H1 (cell line): ENCODE measurements around the gene SAFB2. TPM values are rescaled to one million over a fixed set of nuclear protein-coding genes. Genes with fewer than 3 reads are reported as not detected.

Experiments
- CTCF ChIA-PET: fragments of 300-600 bp; sonication (Branson Sonifier 250); formaldehyde crosslinking; loops from one replicate; lab custom pipeline; 2021; ENCODE audit not compliant: partially characterized antibody; lab: Charles Lee
- POLR2A ChIA-PET: fragments of 300-600 bp; sonication (Branson Sonifier 250); formaldehyde crosslinking; loops from one replicate; lab custom pipeline; 2021; ENCODE audit warnings: inconsistent platforms; ENCODE audit not compliant: partially characterized antibody; lab: Charles Lee
- DNase-seq, 2 experiments: peaks; one replicate each; pipeline versions ENCODE4 v3.0.0 to v3.0.0-alpha.2; 2010 to 2022; ENCODE audit warnings: low spot score in 2 of 2, low read depth in 1 of 2, mixed read lengths in 1 of 2
- FAIRE-seq: peaks from 2 replicates; lab custom pipeline; 2011; peaks lifted over from hg19 to GRCh38; lab: Jason Lieb, UNC
- H2AFZ ChIP-seq: 2 replicates; pipeline ENCODE4 v1.8.1; 2012; ENCODE audit warnings: low read length, inconsistent platforms
- H2AK5ac ChIP-seq: 2 replicates; pipeline ENCODE4 v1.6.1; 2013; ENCODE audit warnings: low read depth, low read length
- H2BK120ac ChIP-seq: replicated peaks from 2 replicates; pipeline ENCODE3; 2013; ENCODE audit warnings: low read depth, low read length, inconsistent platforms
- H2BK12ac ChIP-seq: 2 replicates; pipeline ENCODE4 v1.6.1; 2013; ENCODE audit warnings: low read depth, low read length
- H2BK15ac ChIP-seq: 2 replicates; pipeline ENCODE4 v1.6.1; 2013; ENCODE audit warnings: low read length
- H2BK20ac ChIP-seq: 2 replicates; pipeline ENCODE4 v1.6.1; 2013; ENCODE audit warnings: low read length
- H2BK5ac ChIP-seq: 2 replicates; pipeline ENCODE4 v1.6.1; 2013; ENCODE audit warnings: low read depth, low read length
- H3K14ac ChIP-seq: 2 replicates; pipeline ENCODE4 v1.6.1; 2013; ENCODE audit warnings: inconsistent platforms; ENCODE audit not compliant: insufficient read length
- H3K18ac ChIP-seq: 2 replicates; pipeline ENCODE4 v1.6.1; 2013; ENCODE audit warnings: low read length; ENCODE audit errors: extremely low read depth
- H3K23ac ChIP-seq: 2 replicates; pipeline ENCODE4 v1.6.1; 2013; ENCODE audit warnings: inconsistent platforms; ENCODE audit not compliant: insufficient read length
- H3K23me2 ChIP-seq: 2 replicates; pipeline ENCODE4 v1.6.1; 2013; ENCODE audit warnings: low read depth, low read length
- H3K27ac ChIP-seq: 2 replicates; pipeline ENCODE4 v1.6.1; 2011; ENCODE audit warnings: low read depth, low read length, inconsistent platforms
- H3K27me3 ChIP-seq, 4 experiments: replicated peaks in 1 of 4; 1 replicate in 1 of 4; 2 replicates in 3 of 4; pipeline versions ENCODE4 v1.6.1 to v1.8.1; 2011 to 2013; ENCODE audit warnings: low read length in 3 of 4, mild to moderate bottlenecking in 3 of 4, inconsistent platforms in 2 of 4, mixed read lengths in 2 of 4, moderate library complexity in 1 of 4; ENCODE audit not compliant: control insufficient read depth in 3 of 4, insufficient read depth in 3 of 4; ENCODE audit errors: extremely low read depth in 1 of 4
- H3K36me3 ChIP-seq, 4 experiments: 2 replicates each; pipeline versions ENCODE4 v1.6.1 to v1.8.1; 2011 to 2013; ENCODE audit warnings: mild to moderate bottlenecking in 4 of 4, low read length in 3 of 4, moderate library complexity in 2 of 4, control low read depth in 1 of 4, inconsistent platforms in 1 of 4; ENCODE audit not compliant: insufficient read depth in 4 of 4, control insufficient read depth in 2 of 4
- H3K4ac ChIP-seq: replicated peaks from 2 replicates; pipeline ENCODE3; 2013; ENCODE audit warnings: low read length, low read depth, mixed read lengths, inconsistent platforms; ENCODE audit not compliant: insufficient read length
- H3K4me1 ChIP-seq, 4 experiments: replicated peaks in 1 of 4; 1 replicate in 1 of 4; 2 replicates in 3 of 4; pipeline versions ENCODE4 v1.6.1 to v1.8.1; 2011 to 2013; ENCODE audit warnings: low read length in 3 of 4, inconsistent platforms in 2 of 4, mixed read lengths in 1 of 4; ENCODE audit not compliant: insufficient read depth in 4 of 4, control insufficient read depth in 3 of 4
- H3K4me2 ChIP-seq, 2 experiments: 2 replicates each; pipeline versions ENCODE4 v1.6.1 to v1.8.1; 2011 to 2013; ENCODE audit warnings: low read depth in 2 of 2, low read length in 2 of 2, control low read depth in 1 of 2, inconsistent platforms in 1 of 2, mild to moderate bottlenecking in 1 of 2; ENCODE audit not compliant: insufficient read depth in 1 of 2
- H3K4me3 ChIP-seq, 4 experiments: fragments of 200-600, 300-600 bp in 1 of 4; sonication (generic), shearing (Covaris generic), sonication (Bioruptor Twin) in 1 of 4; 2 replicates each; pipeline versions ENCODE4 v1.5.1 to v1.8.1; 2011 to 2016; ENCODE audit warnings: low read length in 4 of 4, low read depth in 3 of 4, control low read depth in 2 of 4, inconsistent platforms in 2 of 4, mild to moderate bottlenecking in 2 of 4, mixed read lengths in 1 of 4, moderate library complexity in 1 of 4; ENCODE audit not compliant: insufficient read depth in 2 of 4; ENCODE audit errors: extremely low read depth in 1 of 4
- H3K56ac ChIP-seq: replicated peaks from 2 replicates; pipeline ENCODE3; 2013; ENCODE audit warnings: low read depth, mild to moderate bottlenecking, mixed read lengths, low read length, inconsistent platforms; ENCODE audit not compliant: insufficient read length
- H3K79me1 ChIP-seq: 2 replicates; pipeline ENCODE4 v1.6.1; 2013; ENCODE audit warnings: low read depth, low read length, control low read depth
- H3K79me2 ChIP-seq, 2 experiments: 2 replicates each; pipeline versions ENCODE4 v1.6.1 to v1.8.1; 2012 to 2013; ENCODE audit warnings: low read length in 2 of 2, mild to moderate bottlenecking in 2 of 2, inconsistent platforms in 1 of 2; ENCODE audit not compliant: insufficient read depth in 2 of 2, control insufficient read depth in 1 of 2
- H3K9ac ChIP-seq, 4 experiments: replicated peaks in 1 of 4; 1 replicate in 1 of 4; 2 replicates in 3 of 4; pipeline versions ENCODE4 v1.6.1 to v1.8.1; 2011 to 2013; ENCODE audit warnings: low read depth in 3 of 4, low read length in 3 of 4, control low read depth in 2 of 4, mild to moderate bottlenecking in 2 of 4, moderate library complexity in 2 of 4, inconsistent platforms in 1 of 4; ENCODE audit errors: extremely low read depth in 1 of 4
- H3K9me3 ChIP-seq, 2 experiments: 2 replicates each; pipeline versions ENCODE4 v1.6.1 to v1.8.1; 2012 to 2013; ENCODE audit warnings: mild to moderate bottlenecking in 2 of 2, moderate library complexity in 2 of 2, control low read depth in 1 of 2, inconsistent platforms in 1 of 2, low read depth in 1 of 2, low read length in 1 of 2, mixed read lengths in 1 of 2; ENCODE audit not compliant: insufficient read depth in 2 of 2
- H4K20me1 ChIP-seq, 2 experiments: replicated peaks in 1 of 2; 2 replicates each; pipeline versions ENCODE3 to v1.8.1; 2011 to 2013; ENCODE audit warnings: inconsistent platforms in 2 of 2, low read length in 2 of 2, mild to moderate bottlenecking in 1 of 2; ENCODE audit not compliant: insufficient read depth in 2 of 2, control insufficient read depth in 1 of 2
- H4K5ac ChIP-seq: 2 replicates; pipeline ENCODE4 v1.6.1; 2013; ENCODE audit warnings: low read length, low read depth, mixed read lengths, inconsistent platforms; ENCODE audit not compliant: insufficient read length
- H4K8ac ChIP-seq: 2 replicates; pipeline ENCODE4 v1.8.0; 2013; ENCODE audit warnings: mild to moderate bottlenecking, moderate library complexity, low read length, inconsistent platforms; ENCODE audit not compliant: insufficient read depth; ENCODE audit errors: extremely low read depth
- H4K91ac ChIP-seq: replicated peaks from 2 replicates; pipeline ENCODE3; 2013; ENCODE audit warnings: low read length, mixed read lengths, inconsistent platforms; ENCODE audit not compliant: insufficient read length
- BACH1 ChIP-seq: IDR thresholded peaks from 2 replicates; pipeline ENCODE4 v1.6.1; 2012; ENCODE audit warnings: low read length, improper control_type of control experiment
- HDAC2 ChIP-seq, 2 experiments: fragments of 300-600 bp in 1 of 2; sonication (generic) in 1 of 2; IDR thresholded peaks; 2 replicates each; pipeline ENCODE4 v1.6.1; 2011 to 2012; ENCODE audit warnings: low read depth in 2 of 2, low read length in 2 of 2, mild to moderate bottlenecking in 2 of 2, moderate library complexity in 2 of 2, borderline replicate concordance in 1 of 2, inconsistent platforms in 1 of 2
- JUN ChIP-seq: IDR thresholded peaks from 2 replicates; pipeline ENCODE4 v1.6.1; 2011; ENCODE audit warnings: low read depth, mild to moderate bottlenecking, improper control_type of control experiment, low read length
- JUND ChIP-seq: IDR thresholded peaks from 2 replicates; pipeline ENCODE4 v1.6.1; 2011; ENCODE audit warnings: mild to moderate bottlenecking, improper control_type of control experiment, low read length
- RFX5 ChIP-seq: IDR thresholded peaks from 2 replicates; pipeline ENCODE4 v1.6.1; 2011; ENCODE audit warnings: low read depth, low read length, improper control_type of control experiment, borderline replicate concordance
- RXRA ChIP-seq: IDR thresholded peaks from 2 replicates; pipeline ENCODE4 v1.6.1; 2011; ENCODE audit warnings: low read depth, mild to moderate bottlenecking, low read length, moderate library complexity; ENCODE audit not compliant: insufficient read depth
- SIN3A ChIP-seq, 2 experiments: IDR thresholded peaks in 1 of 2; conservative IDR thresholded peaks in 1 of 2; 2 replicates each; pipeline ENCODE4 v1.6.1; 2011 to 2012; ENCODE audit warnings: low read length in 2 of 2, improper control_type of control experiment in 1 of 2, low read depth in 1 of 2, mild to moderate bottlenecking in 1 of 2
- SIRT6 ChIP-seq: IDR thresholded peaks from one replicate; pipeline ENCODE4 v1.7.1; 2012; ENCODE audit warnings: low read length, inconsistent platforms
- WGBS, 2 experiments: shearing (Covaris generic) in 1 of 2; methylation state at CpG; one replicate each; pipeline versions ENCODE4 v1.1.6 to v1.1.7; 2013 to 2015; ENCODE audit warnings: low lambda C conversion rate in 2 of 2, mixed read lengths in 2 of 2, inconsistent platforms in 1 of 2, low coverage in 1 of 2, missing lambda C conversion rate in 1 of 2; ENCODE audit not compliant: insufficient replicate concordance in 2 of 2, insufficient coverage in 1 of 2, insufficient read length in 1 of 2; ENCODE audit errors: extremely low coverage in 1 of 2, missing lambda C conversion rate in 1 of 2; 5-methylcytosine and 5-hydroxymethylcytosine counted together
- polyA plus RNA-seq, 7 experiments: library from polyadenylated mRNA; depleted of rRNA in 3 of 7; stranded (reverse) in 5 of 7; unstranded in 2 of 7; fragments of >200 nt in 5 of 7; fragments of 200-250 nt in 2 of 7; gene quantifications; 1 replicate in 5 of 7; 2 replicates in 1 of 7; 4 replicates in 1 of 7; pipeline versions ENCODE4 v1.2.1 to v1.2.3, GENCODE V29; 2011 to 2013; ENCODE audit warnings: missing spikeins in 2 of 7, mixed read lengths in 2 of 7
- total RNA-seq: library from RNA; stranded (reverse); fragmentation: NEBNext Ultra II Directional; extraction: Animal tissue kit (Norgen Biotek cat#: 25700); gene quantifications from 2 replicates; pipeline ENCODE4 v1.2.1, GENCODE V29; 2021
- TF ChIP-seq, protein P1 (sequence below): IDR thresholded peaks from 2 replicates; pipeline ENCODE4 v1.6.1; 2012; ENCODE audit warnings: low read length, inconsistent platforms

SAFB2 gene
- total and polyA plus RNA-seq, 2 of the 8 experiments (the other 6 are each of a cell fraction or from before 2014, with no cell fraction given): 14.8 to 63.8 TPM

DNA sequence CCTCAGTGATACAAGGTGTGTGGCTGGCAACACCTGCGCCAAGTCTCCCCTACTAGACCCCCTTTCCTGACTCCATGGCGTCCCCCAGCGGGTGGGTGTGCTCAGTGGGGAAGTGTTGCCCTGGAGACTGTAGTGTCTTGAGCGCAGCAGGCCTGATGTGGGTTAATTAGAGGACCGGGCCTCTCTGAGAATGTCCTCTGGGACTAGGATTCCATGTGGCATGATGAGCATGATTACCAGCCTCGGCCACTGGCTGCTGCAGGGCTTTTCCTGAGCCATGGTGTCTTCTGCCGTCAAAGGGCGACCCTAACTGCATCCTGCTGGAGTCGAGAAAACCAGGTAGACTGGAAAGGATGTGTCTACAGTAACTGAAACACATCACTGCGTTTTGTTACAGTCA lies 29.7 kb upstream of the SAFB2 start:
- H2BK12ac ChIP-seq: no peak overlapping the region
- H4K5ac ChIP-seq: no peak overlapping the region
- H2BK20ac ChIP-seq: no peak overlapping the region
- H3K4ac ChIP-seq: no peak overlapping the region
- no peak overlapping the region for H2BK120ac ChIP-seq
- no peak overlapping the region for H4K8ac ChIP-seq
- 96% methylated on average over 10 of the region's 10 CpGs; no CpG with 5 or more reads in 1 of the 2 experiments for WGBS, 2 experiments
- no peaks in the 10 kb centered on the region for H3K79me2 ChIP-seq
- no peaks in the 10 kb centered on the region for H3K27me3 ChIP-seq
- no peak overlapping the region for H3K9ac ChIP-seq
- no peaks in the 10 kb centered on the region for H3K9me3 ChIP-seq
- H3K4me2 ChIP-seq: no peak overlapping the region
- H4K20me1 ChIP-seq: peaks cover 1 to 6% of the 10 kb centered on the region in 2 experiments
- no peak for DNase-seq
- no peak overlapping the region for H3K23ac ChIP-seq
- no peak overlapping the region for H2AK5ac ChIP-seq
- H3K4me3 ChIP-seq: no peak overlapping the region
- no peak for TF ChIP-seq RXRA
- TF ChIP-seq JUND: no peak
- TF ChIP-seq BACH1: no peak
- no peak for TF ChIP-seq RFX5
- no peak for TF ChIP-seq HDAC2 (IDR thresholded peaks at IDR 0.05; ENCODE audit: borderline replicate concordance in 1 of 2, low read depth in 2 of 2, low read length in 2 of 2)
- no peak for TF ChIP-seq SIRT6
- no peak for TF ChIP-seq SIN3A (conservative IDR thresholded peaks at IDR 0.05 in 1 of 2, IDR thresholded peaks at IDR 0.05 in 1 of 2; ENCODE audit: low read depth in 1 of 2, low read length in 2 of 2)
- TF ChIP-seq, protein P1, sequence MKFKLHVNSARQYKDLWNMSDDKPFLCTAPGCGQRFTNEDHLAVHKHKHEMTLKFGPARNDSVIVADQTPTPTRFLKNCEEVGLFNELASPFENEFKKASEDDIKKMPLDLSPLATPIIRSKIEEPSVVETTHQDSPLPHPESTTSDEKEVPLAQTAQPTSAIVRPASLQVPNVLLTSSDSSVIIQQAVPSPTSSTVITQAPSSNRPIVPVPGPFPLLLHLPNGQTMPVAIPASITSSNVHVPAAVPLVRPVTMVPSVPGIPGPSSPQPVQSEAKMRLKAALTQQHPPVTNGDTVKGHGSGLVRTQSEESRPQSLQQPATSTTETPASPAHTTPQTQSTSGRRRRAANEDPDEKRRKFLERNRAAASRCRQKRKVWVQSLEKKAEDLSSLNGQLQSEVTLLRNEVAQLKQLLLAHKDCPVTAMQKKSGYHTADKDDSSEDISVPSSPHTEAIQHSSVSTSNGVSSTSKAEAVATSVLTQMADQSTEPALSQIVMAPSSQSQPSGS: no peak
- no peak for TF ChIP-seq JUN
- H3K14ac ChIP-seq: no peak overlapping the region
- H2BK5ac ChIP-seq: no peak overlapping the region
- H3K79me1 ChIP-seq: no peaks in the 10 kb centered on the region; the same call in 1 of the 2 replicates
- H3K18ac ChIP-seq: no peak overlapping the region
- H2BK15ac ChIP-seq: no peak overlapping the region
- H3K56ac ChIP-seq: no peak overlapping the region
- CTCF ChIA-PET: no interaction called here
- no peak overlapping the region for H4K91ac ChIP-seq
- peaks cover 43 to 90% (median 73%) of the 10 kb centered on the region in 4 experiments for H3K36me3 ChIP-seq
- POLR2A ChIA-PET: interaction anchor here (1.0 kb wide), 1 partner anchor 15 kb away, joined by 3 read pairs; no protein-coding TSS in a partner anchor
- FAIRE-seq: no peak
- no peaks in the 10 kb centered on the region for H3K4me1 ChIP-seq
- no peak overlapping the region for H2AFZ ChIP-seq
- H3K23me2 ChIP-seq: no peaks in the 10 kb centered on the region
- H3K27ac ChIP-seq: no peak overlapping the region
